Epithelial cell of esophagus (primary cell): ENCODE results near the gene ATP6V0D1.

Source experiments
- DNase-seq: peaks from one replicate; pipeline ENCODE4 v3.0.0; 2010; ENCODE audit warnings: low read depth
- H3K4me3 ChIP-seq: 2 replicates; pipeline ENCODE4 v1.5.1; 2011; ENCODE audit warnings: mild to moderate bottlenecking, low read length, control low read depth
- CTCF ChIP-seq: IDR thresholded peaks from 2 replicates; pipeline ENCODE4 v1.5.1; 2011; ENCODE audit warnings: low read depth, mild to moderate bottlenecking, low read length, control low read depth, inconsistent platforms; ENCODE audit not compliant: insufficient read depth; ENCODE audit errors: missing control alignments

Gene ATP6V0D1

GRCh38 chr16:67480833-67481560 lies at the start of gene ATP6V0D1:
ATP6V0D1 (minus strand) TSS chr16:67481157; CDS start chr16:67481086, 71 bp downstream.
- H3K4me3 ChIP-seq, result peak within 1 kb of the TSS; percentile 97
- DNase-seq, result peak; percentile 98
- TF ChIP-seq CTCF, result peak; percentile 74

- TF ChIP-seq CTCF, result no peak
- DNase-seq, result no peak
- peak overlapping the region; percentile 57 for H3K4me3 ChIP-seq
Observed at GRCh38 chr16:67530013-67530939, 49.3 kb upstream of the ATP6V0D1 start.

GRCh38 chr16:67529582-67530012 lies 48.6 kb upstream of the ATP6V0D1 start:
- no peak for DNase-seq
- no peak for TF ChIP-seq CTCF

GRCh38 chr16:67528870-67529581 lies 48.1 kb upstream of the ATP6V0D1 start:
- DNase-seq, result peak; percentile 52
- H3K4me3 ChIP-seq, result peak overlapping the region; percentile 57
- no peak for TF ChIP-seq CTCF

More at GRCh38 chr16:67529582-67530012, 48.6 kb upstream of the ATP6V0D1 start:
- peak overlapping the region; percentile 57 for H3K4me3 ChIP-seq

GRCh38 chr16:67528222-67528869 lies 47.4 kb upstream of the ATP6V0D1 start, which contains the start of gene RIPOR1:
RIPOR1 (plus strand) TSS chr16:67528829; CDS start chr16:67538447, 9,618 bp downstream.
- no peak for TF ChIP-seq CTCF
- no peak for DNase-seq
- peak within 1 kb of the TSS; percentile 57 for H3K4me3 ChIP-seq
